Lung (tissue), 16 donors: Measurements from ENCODE around the gene MSMB. TPM values are rescaled to one million over a fixed set of nuclear protein-coding genes. Genes with fewer than 3 reads are reported as not detected.
"Not testable (repeated sequence)": the region's sequence is repeated elsewhere in the genome, so short reads cannot be mapped to it uniquely, and the experiment has no call there.

Experiments
- ATAC-seq: fragments of 200-7000 bp; cut with Tn5 transposase; one replicate; pipeline ENCODE4 v1.9.1; 2020; ENCODE audit warnings: moderate number of reproducible peaks; ENCODE audit not compliant: insufficient read depth, low FRiP score
- DNase-seq, 3 donors: peaks; one replicate each; pipeline ENCODE4 v3.0.0-alpha.2; 2013 to 2017
- H3K27ac ChIP-seq, 2 donors: one replicate each; pipeline ENCODE4 v1.5.1; 2013; ENCODE audit warnings: mild to moderate bottlenecking in 2 of 2, moderate library complexity in 2 of 2, control low read depth in 1 of 2, inconsistent platforms in 1 of 2, low read depth in 1 of 2, low read length in 1 of 2
- H3K27me3 ChIP-seq, 3 donors: one replicate each; pipeline ENCODE4 v1.5.1; 2013; ENCODE audit warnings: low read length in 2 of 3; ENCODE audit not compliant: control insufficient read depth in 3 of 3, insufficient read depth in 3 of 3
- H3K36me3 ChIP-seq, 4 donors: one replicate each; pipeline ENCODE4 v1.5.1; 2013; ENCODE audit warnings: low read length in 4 of 4, mild to moderate bottlenecking in 1 of 4, moderate library complexity in 1 of 4; ENCODE audit not compliant: control insufficient read depth in 4 of 4, insufficient read depth in 4 of 4
- H3K4me1 ChIP-seq, 5 donors: one replicate each; pipeline ENCODE4 v1.5.1; 2013; ENCODE audit warnings: low read length in 5 of 5, mild to moderate bottlenecking in 2 of 5, moderate library complexity in 1 of 5; ENCODE audit not compliant: control insufficient read depth in 5 of 5, insufficient read depth in 5 of 5
- H3K4me3 ChIP-seq: one replicate; pipeline ENCODE4 v1.5.1; 2013; ENCODE audit warnings: mild to moderate bottlenecking, control low read depth, moderate library complexity
- H3K9ac ChIP-seq, 2 donors: one replicate each; pipeline ENCODE4 v1.5.1; 2013; ENCODE audit warnings: low read length in 2 of 2, control low read depth in 1 of 2; ENCODE audit not compliant: insufficient read depth in 1 of 2
- H3K9me3 ChIP-seq, 4 donors: one replicate each; pipeline ENCODE4 v1.5.1; 2013; ENCODE audit warnings: low read length in 3 of 4, mild to moderate bottlenecking in 1 of 4, moderate library complexity in 1 of 4; ENCODE audit not compliant: control insufficient read depth in 4 of 4, insufficient read depth in 3 of 4
- WGBS, 2 donors: extraction: QIAGEN DNeasy Blood & Tissue Kit; methylation state at CpG; one replicate each; pipeline ENCODE4 v1.1.7; 2013; 5-methylcytosine and 5-hydroxymethylcytosine counted together
- long read RNA-seq, 5 donors: transcript quantifications; one replicate each; lab custom pipeline, GENCODE V29; 2026
- polyA plus RNA-seq, 2 donors: library from polyadenylated mRNA; stranded (reverse); fragments of 200-250 nt; gene quantifications; one replicate each; pipeline ENCODE4 v1.2.1, GENCODE V29; 2013
- total RNA-seq, 2 donors: library from RNA; depleted of rRNA in 1 of 2; stranded (reverse); fragments of >200 nt in 1 of 2; gene quantifications; one replicate each; pipeline ENCODE4 v1.2.1, GENCODE V29; 2014 to 2021
- TF ChIP-seq, protein P1 (sequence below): IDR thresholded peaks from 2 replicates; pipeline ENCODE4 v1.5.1; 2012; ENCODE audit warnings: mild to moderate bottlenecking; ENCODE audit errors: control extremely low read depth, extremely low read depth
- donor health status: control.
- donor health status: control.
- donor health status: Bipolar disorder and iron deficiency.
- donor health status: healthy.
- donor health status: DM: yes; HTN: yes; CAD: no.

MSMB gene, protein sequence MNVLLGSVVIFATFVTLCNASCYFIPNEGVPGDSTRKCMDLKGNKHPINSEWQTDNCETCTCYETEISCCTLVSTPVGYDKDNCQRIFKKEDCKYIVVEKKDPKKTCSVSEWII
- total RNA-seq: under 1 TPM in 1 of 2 donors, not detected in 1; 0.64 TPM
- polyA plus RNA-seq: 10 to 100 TPM; 18.5 to 62.7 TPM
- long read RNA-seq, donor 1: 0 reads
- long read RNA-seq, donor 2: 0 reads
- long read RNA-seq, donor 3: 0 reads
- long read RNA-seq, donor 4: 0 reads
- long read RNA-seq, donor 5: 0 reads

DNA sequence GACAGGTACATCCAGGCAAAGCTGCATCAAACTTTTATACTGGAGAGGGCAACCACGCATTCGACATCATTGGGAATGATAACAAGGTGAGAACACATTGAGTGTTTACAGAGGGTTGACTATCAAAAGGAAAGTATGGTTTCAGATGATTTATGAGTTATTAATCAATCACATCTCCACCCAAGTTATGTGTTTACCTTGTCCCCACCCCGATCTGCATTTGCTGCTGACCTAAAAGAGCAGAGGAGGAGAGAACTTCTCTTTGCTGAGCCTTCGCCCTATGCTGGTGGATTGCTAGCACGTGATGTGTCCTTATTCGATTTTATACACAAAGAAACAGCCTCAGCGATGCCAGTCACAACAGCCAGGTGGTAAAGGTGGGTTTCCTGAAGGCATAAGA is at the start of gene MSMB:
Gene MSMB, minus strand, starts transcription at position 9 of the 400 bp plus-strand sequence. CDS start 32 bp downstream, outside the sequence.
- TF ChIP-seq, protein P1, sequence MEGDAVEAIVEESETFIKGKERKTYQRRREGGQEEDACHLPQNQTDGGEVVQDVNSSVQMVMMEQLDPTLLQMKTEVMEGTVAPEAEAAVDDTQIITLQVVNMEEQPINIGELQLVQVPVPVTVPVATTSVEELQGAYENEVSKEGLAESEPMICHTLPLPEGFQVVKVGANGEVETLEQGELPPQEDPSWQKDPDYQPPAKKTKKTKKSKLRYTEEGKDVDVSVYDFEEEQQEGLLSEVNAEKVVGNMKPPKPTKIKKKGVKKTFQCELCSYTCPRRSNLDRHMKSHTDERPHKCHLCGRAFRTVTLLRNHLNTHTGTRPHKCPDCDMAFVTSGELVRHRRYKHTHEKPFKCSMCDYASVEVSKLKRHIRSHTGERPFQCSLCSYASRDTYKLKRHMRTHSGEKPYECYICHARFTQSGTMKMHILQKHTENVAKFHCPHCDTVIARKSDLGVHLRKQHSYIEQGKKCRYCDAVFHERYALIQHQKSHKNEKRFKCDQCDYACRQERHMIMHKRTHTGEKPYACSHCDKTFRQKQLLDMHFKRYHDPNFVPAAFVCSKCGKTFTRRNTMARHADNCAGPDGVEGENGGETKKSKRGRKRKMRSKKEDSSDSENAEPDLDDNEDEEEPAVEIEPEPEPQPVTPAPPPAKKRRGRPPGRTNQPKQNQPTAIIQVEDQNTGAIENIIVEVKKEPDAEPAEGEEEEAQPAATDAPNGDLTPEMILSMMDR: no peak

DNA sequence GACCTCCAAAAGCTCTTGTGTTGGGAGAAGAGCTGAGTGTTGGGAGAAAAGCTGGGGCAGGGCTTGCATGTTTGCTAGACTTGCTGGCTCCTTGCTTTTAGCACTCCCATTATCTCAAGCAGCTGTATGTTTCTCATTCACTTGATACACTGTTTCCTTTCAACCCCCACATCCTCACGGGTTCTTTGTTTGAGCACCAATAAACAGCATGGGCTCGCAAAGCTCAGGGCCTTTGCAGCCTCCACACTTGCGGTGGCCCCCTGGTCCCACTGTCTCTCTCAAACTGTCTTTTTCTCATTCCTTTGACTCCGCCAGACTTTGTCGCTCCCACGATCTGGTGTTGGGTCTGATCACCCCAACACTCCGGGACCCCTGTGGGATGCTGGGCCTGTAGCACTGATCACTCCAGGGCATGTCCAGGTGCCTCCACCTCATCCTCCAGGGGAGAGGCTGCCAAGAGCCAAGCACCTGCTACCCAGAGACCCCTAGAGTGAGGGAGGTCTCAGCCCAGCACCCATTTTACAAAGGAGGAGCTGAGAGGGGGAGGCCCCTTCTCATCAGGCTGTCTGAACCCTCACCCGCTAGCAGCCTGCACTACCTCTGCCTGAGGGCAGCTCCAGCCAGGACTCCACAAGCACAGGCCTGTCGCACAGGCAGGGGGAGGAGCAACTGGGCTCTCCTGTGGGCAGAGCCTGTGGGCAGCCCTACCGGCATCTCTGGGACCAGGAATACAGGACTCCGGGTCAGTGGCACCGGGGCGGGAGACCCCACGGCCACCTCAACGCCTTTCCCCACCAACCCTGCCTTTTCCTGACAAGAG is 49.1 kb upstream of the MSMB start:
- Histone ChIP-seq H3K4me3 (no peak overlapping the region), H3K4me1 (peaks cover 0 to 18% (median 0%) of the 10 kb centered on the region in 5 donors), H3K36me3 (no peaks in the 10 kb centered on the region), H3K27me3 (no peaks in the 10 kb centered on the region), H3K27ac (no peak overlapping the region), H3K9ac (no peak overlapping the region), H3K9me3 (no peaks in the 10 kb centered on the region)
- TF ChIP-seq, protein P1: no peak
- DNase-seq (peak in 2 of 3 donors; percentile 6 to 42), ATAC-seq (no peak)
- WGBS, 2 donors: 82 to 84% methylated on average over 15 of the region's 15 CpGs

More for the DNA sequence above, at the start of gene MSMB:
- H3K27ac ChIP-seq: no peak within 1 kb of the TSS
- ATAC-seq (no peak), DNase-seq (no peak)
- H3K9me3 ChIP-seq: no peaks in the 10 kb centered on the region
- no peak within 1 kb of the TSS for H3K9ac ChIP-seq
- peaks cover 0 to 2% (median 0%) of the 10 kb centered on the region in 3 donors for H3K27me3 ChIP-seq
- peaks cover 0 to 7% (median 0%) of the 10 kb centered on the region in 5 donors for H3K4me1 ChIP-seq
- 84 to 91% methylated on average over 7 of the region's 7 CpGs for whole genome bisulfite sequencing, 2 donors
- no peak within 1 kb of the TSS for H3K4me3 ChIP-seq
- no peaks in the 10 kb centered on the region for H3K36me3 ChIP-seq

DNA sequence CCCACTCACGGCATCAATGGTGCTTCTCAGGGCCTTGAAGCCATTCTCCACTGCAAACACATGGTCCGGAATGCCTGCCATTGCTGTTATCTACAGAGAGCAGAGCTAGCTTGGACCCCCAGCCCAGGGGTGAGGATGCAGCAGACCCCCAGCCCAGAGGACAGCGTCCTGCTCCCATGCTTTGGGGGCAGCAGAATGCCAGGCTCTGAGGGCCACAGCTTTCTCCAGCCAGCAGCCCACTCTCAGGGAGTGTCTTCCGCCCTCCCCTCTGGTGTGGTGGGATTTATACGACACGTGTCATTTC is 48.1 kb upstream of the MSMB start:
- TF ChIP-seq, protein P1: no peak
- 89 to 91% methylated on average over 6 of the region's 6 CpGs for WGBS, 2 donors
- Histone ChIP-seq H3K27me3 (no peaks in the 10 kb centered on the region), H3K4me3 (no peak overlapping the region), H3K27ac (no peak overlapping the region), H3K9me3 (no peaks in the 10 kb centered on the region), H3K4me1 (peaks cover 0 to 18% (median 0%) of the 10 kb centered on the region in 5 donors), H3K36me3 (no peaks in the 10 kb centered on the region), H3K9ac (no peak overlapping the region)
- ATAC-seq (no peak), DNase-seq (no peak)

DNA sequence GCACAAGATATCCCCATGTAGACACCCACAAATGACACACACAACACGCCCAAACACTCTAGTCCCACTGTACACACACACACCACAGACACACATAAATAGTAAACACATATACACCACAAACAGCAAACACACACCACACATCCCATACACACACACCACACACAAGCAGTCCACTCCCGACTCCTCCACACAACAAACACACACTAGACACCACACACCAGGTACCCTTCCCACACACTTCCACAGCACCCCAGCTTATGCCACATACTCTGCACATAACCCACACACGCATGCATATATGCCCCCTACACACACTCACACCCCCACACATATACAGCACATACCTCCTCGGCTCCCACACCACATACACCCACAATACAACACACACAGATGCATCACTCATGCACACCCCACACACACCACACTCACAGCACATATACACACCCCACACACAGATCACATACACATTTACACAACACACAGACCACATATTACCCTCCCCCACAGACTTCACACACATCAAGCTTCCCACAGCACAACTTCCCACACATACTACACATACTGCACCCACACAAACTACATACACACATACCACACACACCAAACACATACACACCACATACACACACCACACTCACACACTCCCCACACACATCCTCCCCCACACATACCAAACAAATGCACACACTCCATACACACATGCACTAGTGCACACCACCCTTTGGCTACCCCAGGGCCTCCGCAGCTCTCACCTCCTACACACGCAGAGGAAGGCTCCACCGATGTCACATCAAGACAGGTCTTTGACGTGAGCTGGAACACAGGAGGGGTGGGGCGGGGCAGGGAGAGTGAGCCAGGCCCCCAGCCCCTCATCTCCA is 47.5 kb upstream of the MSMB start:
- not testable (repeated sequence) for ATAC-seq, H3K9ac ChIP-seq, DNase-seq

More for the DNA sequence above, 47.5 kb upstream of the MSMB start:
- H3K4me1 ChIP-seq: peaks cover 0 to 18% (median 0%) of the 10 kb centered on the region in 5 donors
- not testable (repeated sequence) for H3K9me3 ChIP-seq, H3K4me3 ChIP-seq, H3K27me3 ChIP-seq, H3K36me3 ChIP-seq, H3K27ac ChIP-seq
- WGBS, 2 donors: 86 to 88% methylated on average over 9 of the region's 9 CpGs
